Stimulated activated CD8-positive, alpha-beta memory T cell treated with anti-CD3 and anti-CD28 coated beads, Interleukin-15, amount 100 ng/mL, for 4 hours (primary cell): Measurements from ENCODE around the gene PAFAH2.

ENCODE experiments used
- DNase-seq, 2 donors: peaks; one replicate each; pipeline ENCODE4 v3.0.0-alpha.2; 2020; ENCODE audit warnings: low read depth in 2 of 2

Gene PAFAH2

DNA sequence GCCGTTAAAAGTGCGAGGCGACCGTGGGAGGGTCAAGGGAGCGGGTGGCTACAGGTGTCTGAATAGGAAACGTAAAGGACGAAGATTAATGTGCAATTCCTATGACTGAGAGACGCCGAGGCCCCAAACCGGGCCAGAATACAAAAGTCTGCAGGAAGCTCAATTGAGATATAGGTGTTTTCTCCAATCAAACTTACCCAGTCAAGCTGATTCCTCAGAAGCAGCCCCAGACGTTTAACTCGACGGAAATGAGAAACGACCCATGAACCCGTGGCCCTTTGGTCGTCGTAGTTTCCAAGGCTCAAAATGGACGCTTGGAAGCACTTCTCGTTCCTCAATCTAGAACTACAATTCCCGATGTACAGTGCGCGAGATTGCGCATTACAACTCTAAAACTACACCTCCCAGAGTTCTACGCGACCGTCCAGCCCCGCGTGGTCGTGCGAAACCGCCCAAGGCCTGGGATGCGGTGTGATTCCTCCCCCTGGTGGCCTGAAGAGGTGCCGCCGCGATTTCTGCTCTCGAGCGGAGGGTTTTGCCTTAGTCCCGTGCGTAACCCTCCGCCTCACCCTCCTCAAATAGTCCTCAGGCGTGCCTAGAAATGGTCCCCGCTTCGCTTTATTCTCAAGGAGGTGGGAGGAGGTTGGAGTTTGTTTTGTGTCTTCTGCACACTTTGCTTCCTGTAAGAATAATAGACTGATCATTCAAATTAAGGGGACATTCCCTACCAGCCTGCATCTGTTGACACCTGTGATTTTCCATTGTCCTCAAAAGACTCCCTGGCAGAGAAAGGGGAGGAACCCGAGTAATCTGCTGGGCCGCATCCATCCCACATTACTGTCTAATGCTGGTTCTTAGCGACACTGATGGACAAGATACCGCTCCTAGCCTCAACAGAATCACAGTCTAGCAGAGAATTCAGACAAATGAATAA is at the start of gene PAFAH2:
Gene PAFAH2 (minus strand): TSS at position 236 of the 934 bp plus-strand sequence. CDS start 7,247 bp downstream, outside the sequence.
- peak; percentile 90 to 96 for DNase-seq

DNA sequence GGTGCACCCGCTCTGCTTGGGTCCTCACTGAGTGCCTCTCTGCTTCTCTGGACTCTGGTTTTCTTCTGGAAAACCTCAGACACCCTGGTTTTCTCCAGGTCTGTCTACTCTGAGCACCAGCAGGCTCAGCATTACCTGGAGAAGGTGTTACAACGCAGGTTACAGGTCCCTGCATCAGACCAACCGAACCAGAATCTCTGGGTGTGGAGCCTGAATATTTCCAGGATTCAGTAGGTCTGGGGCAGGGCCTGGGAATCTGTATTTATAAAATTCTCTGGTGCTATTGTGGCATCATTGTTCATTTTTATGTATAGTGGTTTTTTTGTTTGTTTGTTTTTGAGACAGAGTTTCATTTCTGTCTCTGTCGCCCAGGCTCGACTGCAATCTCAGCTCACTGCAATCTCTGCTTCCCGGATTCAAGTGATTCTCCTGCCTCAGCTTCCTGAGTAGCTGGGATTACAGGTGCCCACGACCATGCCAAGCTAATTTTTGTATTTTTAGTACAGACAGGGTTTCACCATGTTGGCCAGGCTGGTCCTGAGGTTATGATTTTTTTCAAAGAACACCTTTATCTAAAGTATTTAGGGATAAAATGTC is 49.5 kb upstream of the PAFAH2 start:
- DNase-seq = no peak

DNA sequence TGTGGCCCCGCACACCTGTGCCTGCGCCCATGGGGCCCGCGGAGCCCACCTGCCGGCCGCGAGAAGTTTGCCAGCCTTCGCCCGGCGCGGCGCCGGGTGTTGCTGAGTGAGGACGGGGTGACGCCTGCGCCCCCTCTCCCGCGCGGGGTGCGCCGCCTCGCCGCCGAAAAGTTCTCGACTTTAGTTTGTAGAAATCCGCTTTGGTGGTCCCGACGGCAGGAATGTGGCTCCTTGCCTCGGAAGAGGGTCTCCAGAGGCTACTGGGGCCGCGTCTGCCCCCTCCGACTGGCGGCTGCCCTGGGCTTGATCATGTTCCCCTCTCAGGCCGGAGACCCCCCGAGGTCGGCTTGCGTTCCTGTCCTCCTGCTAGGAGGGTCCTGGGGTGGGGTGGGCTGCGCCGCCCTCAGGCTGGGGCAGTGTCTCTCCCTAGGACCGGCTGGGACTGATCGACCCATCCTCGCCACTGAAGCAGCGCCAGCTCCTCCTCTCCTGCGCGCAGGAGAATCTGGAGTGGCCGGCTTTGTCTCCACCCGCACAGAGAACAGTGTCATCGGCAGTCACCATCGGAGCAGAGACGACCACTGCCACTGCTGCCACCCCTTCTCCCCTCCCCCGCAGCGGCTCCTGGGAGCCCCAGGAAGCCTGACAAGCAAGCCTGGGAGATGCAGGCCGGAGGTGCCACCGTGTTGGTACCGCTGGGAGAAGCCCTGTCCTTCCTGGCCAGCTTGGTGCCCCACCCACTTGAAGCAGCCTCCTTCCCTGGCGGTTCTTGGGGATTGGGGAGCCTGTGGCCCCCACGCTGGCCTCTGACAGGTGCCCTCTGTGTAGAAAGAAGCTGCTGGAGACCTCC is 48.6 kb upstream of the PAFAH2 start:
- no peak for DNase-seq

DNA sequence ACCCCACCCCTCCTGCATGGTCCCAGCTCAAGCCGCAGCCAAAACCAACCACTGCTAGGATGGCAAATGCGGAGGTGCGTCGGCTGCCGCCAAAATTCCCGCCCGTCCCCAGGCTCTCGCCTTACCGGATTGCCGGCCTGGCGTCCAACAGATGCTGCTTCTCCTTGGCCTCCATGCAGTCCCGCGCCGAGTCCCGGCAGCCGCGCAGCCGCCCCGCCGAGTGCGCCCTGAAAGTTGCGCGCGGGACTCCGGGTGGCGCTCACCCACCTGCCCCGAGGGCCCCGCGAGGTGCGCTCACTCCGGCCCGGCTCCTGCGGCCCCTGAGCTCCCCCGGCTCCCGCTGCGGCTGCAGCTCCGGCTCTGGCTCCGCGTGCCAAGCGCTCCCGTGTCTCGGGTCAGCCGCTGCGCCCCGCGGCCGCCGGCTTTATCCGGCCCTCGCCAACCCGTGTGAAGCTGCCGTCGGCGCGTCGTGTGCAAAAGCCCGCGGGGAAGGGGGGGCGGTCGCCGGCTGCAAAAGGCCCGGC is 47.9 kb upstream of the PAFAH2 start, which contains the start of gene SLC30A2:
Gene SLC30A2 (minus strand): TSS at position 397 of the 524 bp plus-strand sequence. CDS start 222 bp downstream, at position 175.
- DNase-seq = no peak

DNA sequence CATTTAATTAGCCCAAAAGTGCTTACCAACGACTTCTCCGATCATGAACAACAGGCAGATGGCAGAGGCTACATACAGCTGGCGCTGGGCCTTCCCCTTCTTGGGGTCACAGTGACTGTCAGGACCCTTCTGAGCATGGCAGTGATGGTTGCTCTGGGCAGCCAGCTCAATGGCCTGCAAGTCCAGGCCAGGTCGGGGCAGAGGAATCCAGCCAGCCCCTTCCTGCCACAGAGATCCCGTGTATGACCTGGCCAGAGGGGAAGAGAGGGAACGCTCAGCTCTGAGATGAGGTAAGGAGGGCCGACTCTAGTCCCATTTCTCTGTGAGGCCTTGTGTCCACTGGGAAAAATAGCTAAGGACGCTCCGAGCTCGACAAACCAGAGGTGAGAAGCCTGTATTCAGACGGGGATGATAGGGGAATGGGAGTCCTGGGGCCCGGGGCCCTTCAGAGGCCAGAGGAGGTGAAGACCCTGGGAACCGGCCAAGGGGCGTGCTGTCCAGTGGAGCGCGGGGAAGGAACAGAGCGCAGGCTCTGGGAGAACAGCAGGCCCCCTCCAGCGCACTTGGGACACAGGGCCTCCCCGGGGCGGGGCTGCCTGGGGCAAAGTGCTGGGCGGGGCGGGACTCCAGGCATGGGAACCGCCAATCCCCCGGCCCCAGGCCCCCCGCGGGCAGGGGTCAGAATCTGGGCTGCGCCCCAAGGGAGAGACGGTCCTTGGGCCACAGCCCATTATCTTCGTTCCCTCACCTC is 47.3 kb upstream of the PAFAH2 start:
- no peak for DNase-seq

DNA sequence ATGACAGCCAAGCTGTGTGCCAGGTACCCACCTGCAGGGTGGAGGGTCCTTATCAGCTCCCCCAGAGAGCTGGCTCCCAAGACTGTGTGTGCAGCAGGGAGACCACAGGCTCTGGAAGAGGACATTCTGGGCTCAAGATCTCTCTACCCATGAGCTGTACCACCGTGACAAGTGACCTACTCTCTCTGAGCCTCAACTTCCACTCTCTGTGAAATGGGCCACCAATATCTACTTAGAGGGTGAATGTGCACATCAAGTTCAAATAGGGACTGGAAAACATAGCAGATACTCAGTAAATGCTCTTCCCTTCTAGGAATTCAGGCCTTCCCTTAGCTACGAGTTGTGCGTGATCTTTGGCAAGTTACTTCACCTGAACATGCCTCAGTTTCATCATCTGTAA is 46.6 kb upstream of the PAFAH2 start:
- no peak for DNase-seq

DNA sequence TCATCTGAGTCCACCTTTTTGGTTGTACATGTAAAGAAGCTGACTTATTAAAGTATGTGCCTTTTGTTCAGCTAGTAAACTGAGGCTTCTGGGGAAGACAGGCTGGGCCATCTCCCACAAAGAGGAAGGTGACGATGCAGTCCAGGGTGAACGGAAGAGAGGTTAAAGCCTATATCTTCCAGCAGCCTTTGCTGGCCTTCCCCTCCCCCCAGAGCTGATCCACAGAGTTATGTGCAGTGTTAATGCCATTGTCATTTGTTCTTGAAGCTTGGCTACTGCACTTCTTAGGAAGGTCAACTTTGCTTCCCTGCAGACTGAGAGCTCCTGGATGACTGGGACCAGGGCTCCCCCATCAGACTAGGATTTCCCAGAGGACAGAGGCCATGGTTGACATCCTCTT is 45.9 kb upstream of the PAFAH2 start:
- no peak for DNase-seq

DNA sequence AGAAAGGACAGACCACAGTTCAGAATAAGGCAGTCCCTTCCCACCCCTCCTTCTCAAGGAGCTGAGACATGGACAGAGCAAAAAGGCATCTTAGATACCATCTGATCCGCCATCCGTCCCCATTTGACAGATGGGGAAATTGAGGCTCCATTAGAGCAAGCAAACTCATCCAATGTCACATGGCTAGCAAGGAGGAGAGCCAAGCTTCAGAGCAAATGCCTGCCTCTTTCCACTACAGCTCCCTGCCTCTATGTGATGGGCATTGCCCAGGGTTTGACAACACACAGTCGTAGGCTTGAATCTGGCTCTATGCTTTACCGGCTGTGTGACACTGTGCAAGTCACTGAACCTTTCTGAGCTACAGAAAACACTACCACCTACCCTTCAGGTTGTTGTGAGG is 44.1 kb upstream of the PAFAH2 start:
- no peak for DNase-seq

DNA sequence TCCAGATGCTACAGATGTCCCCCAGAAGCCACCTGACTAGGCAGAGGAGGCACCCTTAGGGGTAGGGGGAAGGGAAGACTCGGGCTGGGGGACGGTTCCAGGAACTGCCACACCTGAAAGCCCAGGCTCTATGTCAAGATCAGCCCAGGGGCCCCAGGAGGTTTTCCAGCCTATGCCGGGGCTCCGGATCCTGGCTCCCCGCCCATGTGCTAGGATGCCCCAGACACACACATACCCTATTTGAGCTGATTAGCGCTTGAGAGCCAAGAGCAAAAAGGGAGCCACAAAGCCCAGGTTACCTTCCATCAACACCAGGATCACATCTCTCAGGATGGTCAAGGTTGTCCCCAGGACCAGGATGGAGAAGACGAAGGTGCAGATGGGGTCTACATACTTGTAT is 43.5 kb upstream of the PAFAH2 start:
- DNase-seq = no peak

DNA sequence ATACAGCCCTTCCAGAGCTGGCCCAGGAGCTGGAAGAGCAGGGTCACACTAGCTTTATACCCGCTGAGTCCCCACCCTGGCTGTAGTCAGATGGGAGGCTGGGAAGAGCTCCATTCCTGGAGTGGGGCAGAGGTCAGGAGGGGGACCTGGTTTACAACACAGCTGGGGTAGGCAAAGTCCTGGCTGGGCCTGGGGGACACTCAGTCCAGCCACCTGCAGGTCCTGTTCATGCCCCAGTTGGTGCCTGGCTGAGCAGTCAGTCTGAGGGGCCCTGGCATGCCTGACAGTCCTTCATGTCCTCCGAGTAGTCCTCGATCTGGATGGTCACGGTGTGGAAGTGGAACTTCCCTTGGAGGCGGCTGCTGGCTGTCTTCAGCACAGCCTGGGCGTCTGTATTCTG is 41.0 kb upstream of the PAFAH2 start:
- no peak for DNase-seq

DNA sequence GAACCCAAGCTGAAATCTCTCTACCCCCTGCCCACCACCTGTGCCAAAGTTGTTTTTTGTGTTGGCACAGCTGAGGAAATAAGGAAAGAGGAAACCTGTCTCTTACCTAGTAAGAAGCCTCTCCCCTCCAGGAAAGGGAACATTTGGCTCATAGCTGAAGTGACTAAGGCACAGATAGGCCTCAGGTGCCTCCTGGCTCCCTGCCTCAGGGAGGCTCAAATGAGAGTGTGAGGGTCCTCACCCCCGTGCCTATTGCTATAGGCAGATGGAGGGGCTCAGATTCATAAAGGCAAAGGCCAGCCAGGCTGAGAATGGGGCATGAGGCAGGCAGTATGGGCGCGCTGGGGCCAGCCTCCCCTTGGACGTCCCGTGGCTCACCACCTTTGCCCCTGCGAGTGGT is 40.6 kb upstream of the PAFAH2 start:
- no peak for DNase-seq

DNA sequence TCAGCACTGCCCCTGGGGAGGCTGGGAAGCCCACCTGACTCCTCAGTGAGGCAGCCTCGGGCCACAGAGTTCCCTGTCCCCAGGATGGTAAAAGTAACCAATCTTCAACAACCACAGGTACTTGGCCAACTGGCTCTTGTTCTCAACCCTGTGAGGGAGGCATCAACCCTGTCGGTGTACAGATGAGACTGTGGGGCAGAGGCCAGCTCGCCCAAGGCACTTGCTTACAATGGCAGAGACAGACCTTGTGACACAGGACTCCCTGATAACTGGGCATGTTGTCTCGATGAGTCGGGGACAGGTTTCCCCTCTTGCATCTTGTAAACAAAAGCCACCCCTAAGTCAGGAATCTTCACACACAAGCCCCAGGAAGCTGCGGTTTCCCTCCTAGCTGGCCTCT is 40.0 kb upstream of the PAFAH2 start:
- DNase-seq = no peak

DNA sequence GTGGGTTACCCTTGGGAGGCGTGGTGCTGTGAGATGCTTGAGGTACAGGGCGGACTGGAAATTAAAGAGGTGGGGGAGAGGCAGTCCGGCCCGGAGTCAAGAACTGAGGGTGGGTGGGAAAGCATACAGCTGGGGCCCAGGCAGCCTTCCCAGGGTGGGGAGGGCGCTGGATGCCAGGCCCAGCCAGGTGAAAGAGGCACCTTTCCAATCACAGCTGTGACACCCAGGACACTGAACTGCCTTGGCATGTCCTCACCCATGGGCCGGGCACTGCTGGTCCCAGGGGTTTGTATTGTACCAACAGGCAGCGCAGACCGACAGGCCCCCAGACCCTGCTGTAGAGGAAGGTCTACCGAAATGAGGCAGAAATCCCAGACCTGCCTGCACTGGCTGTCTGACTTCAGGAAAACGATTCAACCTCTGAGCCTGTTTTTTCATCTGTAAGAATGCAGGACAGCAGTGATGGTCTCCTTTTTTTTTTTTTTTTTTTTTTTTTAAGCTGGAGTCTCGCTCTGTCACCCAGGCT is 39.0 kb upstream of the PAFAH2 start:
- DNase-seq = no peak

DNA sequence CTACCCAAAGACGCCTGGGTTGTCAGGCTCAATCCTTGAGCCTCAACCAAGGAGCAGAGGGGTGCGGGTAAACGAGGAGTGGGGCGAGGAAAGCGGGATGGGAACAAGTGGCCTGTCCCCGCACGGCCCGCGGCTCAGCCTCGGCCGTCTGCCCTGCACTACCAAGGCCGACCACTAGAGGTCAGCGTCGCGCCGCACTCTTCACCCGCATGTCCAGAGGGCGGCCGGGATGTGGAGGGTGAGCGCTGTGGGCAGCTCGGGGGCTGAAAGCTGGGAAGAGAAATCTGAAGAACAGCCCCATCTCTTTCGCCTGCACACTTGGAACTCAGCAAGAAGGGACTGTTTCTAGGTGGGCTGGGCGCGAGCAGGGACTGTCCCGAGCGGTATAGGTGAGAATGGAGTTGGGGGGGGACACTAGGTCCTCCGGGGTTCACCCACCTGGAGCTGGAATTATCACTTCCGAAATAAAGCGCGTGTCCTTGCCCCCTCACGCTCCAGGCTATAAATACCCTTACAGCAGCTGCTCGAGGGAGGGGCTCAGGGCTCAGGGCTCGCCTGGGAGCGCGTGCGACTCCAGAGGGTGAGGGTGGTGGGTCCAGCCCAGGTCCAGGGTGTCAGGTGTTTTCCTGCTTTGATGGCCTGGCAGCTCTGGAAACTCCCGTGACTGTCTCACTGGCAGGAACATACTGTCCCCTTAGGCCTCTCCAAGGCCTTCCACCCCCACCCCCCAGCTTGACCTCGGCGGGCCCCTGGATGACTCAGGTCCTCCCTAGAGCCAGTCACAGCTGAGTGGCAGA is 38.3 kb upstream of the PAFAH2 start:
- DNase-seq = peak; percentile 34 to 41

DNA sequence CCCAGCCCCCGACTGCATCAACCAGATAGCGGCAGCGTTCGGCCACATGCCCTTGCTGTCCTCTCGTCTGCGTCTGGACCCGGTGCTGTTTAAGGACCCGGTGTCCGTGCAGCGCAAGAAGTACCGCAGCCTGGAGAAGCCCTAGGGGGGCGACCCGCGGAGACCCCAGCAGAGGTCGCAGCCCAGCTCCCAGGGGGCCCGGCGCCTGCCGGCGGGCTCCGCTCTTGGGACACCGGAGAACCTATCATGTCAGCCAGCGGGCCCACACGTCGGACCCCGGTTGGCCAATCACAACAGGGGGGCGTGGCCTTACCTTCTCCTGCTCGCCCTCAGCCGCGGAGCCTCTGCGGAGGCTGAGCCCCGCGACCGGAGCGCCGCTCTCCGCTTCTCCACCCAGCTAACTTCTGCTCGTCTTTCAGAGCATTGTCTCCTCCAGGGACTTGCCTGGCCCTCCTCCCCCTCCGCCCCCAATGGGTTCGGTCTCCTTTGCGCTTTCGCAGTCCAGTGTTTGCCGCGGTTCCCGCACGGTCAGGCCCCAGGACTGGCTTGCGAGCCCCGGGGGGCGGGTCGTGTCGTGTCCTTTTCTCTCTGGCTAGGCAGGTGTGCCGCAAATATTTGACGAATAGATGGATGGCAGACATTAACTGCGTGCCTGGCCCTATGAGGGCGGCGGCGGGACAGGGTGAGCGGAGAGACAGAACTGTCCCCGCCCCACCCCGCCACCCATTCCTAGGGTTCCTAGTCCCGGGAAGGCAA is 37.5 kb upstream of the PAFAH2 start:
- peak; percentile 83 to 88 for DNase-seq

DNA sequence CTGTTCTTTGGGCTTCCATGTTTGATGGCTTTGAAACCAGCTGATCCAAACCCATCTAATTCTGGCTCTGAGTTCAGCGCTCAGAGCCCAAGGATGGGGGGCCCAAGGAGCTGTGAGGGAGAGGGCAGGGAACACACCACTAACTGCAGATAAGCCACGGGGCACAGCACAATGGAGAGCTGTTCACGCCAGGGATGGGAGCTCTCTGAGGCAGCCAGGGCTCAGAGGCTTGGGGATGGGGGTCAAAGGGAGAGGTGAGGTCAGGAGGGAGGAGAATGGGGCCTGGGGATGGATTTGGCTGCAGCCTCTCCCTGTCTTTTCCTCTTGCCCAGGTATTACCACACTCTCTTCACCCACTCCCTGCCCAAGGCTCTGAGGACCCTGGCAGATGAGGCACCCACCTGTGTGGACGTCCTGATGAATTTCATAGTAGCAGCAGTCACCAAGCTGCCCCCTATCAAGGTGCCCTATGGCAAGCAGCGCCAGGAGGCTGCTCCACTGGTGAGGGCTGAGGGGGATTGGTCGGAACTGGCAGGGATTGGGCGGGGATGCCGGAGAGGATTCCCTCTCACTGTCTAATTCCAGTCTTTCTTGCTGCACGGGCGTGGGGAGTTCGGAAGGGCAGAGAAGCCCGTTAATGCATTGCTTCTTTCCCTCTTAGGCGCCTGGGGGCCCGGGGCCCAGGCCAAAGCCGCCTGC is 36.8 kb upstream of the PAFAH2 start:
- DNase-seq = no peak

DNA sequence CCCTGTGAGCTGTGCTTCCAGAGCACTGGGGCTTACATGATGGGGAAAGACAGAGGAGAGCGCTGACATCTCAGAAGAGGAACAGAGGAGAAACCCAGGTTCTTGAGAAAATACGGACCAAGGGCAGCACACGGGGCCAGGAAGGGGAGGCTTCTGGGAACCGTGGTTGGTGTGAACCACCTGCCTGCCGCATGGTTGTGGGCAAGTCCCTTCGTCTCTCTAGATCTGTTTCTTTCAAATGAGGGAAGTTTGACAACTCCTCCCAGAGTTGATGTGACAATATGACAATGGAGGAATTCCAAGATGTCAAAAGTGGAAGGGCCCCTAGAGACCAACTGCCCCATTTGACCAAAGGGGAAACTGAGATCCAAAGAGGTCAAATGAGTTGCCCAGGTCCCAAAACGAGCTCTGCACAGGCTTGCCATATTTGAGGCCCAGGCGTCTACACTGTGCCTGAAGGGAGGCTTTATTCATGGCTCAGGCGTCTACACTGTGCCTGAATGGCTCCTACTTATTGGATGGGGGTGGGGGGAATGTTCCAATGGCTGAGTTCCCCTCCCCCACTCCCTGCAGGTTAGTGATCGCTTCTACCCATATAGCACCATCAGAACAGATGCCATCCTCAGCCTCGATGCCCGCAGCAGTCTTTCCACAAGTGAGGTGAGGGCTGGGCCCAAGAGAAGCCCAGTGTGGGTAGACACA is 34.9 kb upstream of the PAFAH2 start:
- no peak for DNase-seq

DNA sequence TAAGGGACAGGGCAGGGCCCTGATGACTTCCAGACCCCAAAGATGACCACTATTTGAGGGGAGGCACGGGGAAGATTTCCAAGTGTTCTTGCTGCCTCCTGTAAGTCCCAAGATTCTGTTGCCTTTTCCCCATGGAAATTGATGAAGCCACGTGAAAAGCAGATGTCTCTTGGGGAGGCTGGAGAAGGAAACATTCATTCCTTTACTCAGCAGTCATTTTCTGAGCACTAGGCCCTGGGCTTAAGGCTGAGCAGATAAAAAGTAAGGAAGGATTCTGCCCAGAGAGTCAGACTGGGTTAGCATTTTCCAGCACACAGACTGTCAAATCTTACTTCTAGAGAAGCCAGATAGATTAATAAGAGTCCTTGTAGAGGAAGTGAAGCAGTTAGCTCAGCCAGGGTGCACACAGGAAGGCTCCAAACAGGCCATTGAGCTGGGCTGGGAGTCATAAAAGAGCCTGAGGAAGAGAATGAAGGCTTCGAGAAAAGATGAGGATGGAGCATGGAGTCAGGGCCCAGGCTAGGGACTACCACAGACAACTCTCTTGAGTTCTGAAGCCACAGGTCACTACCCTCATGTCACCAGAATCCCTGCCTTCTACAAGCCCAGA is 33.9 kb upstream of the PAFAH2 start:
- DNase-seq = no peak
